HG03354 (cell line): Measurements from ENCODE around the gene UGT3A1.

Source experiments
- ATAC-seq: cut with Tn5 transposase; IDR thresholded peaks from one replicate; pipeline ENCODE4 v1.9.1; 2021; ENCODE audit warnings: mild to moderate bottlenecking; ENCODE audit not compliant: unreplicated experiment, poor library complexity, severe bottlenecking

UGT3A1 gene

DNA sequence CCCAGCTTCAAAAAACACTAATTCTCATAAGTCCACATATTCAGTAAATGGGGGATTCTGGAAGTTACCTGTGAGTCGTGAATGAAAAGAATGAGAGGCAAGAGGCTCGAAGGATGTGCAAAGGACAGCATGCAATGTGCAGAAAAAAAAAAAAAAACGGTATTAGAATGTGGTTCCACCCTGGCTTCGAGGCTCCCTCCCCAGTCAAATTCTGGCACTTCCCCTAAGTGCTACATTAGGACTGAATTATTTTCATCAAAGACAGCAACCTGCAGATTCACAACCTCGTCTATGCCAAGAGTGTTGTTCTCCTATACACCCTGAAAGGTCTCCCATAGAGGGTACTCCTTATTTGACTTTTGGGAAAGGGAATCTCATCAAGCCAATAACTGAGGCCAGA lies 69.3 kb downstream of the UGT3A1 start:
- no peak for ATAC-seq

DNA sequence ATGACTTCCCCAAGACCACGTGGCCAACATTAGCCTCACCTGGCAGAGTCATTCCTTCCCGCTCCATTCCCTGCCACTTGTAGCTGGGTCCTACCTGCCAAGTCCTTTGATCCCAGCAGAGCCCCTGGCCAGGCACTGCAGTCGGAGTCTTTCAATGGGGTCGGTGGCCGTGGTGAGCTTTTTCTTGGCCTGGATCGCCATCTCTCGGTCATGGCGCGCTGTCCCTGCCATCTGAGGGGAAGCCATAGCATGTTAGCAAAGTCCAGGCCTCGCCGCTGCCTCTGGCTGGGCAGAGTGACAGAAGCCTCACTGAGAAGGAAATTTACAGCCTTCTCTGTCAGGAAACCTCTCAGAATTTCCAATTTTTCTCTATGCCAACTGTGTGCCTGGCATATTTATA lies 70.3 kb downstream of the UGT3A1 start:
- no peak for ATAC-seq

DNA sequence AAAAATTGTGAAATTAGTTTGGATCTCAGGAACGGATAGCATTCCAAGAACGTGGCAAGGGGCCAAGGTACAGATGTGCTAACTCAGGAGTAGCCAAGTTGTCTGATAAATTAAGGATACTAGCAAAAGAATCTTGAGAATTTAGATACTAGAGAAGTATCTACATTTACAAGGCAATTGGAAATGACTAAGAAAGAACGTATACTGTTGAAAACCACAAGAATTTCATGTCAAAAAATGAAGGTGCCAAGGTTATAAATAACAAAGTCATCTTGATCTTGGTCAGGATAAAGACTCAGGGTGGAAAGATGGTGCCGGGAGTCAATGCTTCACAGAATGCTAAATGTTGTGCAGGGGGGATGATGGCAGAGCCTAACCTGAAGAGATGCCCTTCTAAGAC lies 72.0 kb downstream of the UGT3A1 start:
- ATAC-seq = no peak

DNA sequence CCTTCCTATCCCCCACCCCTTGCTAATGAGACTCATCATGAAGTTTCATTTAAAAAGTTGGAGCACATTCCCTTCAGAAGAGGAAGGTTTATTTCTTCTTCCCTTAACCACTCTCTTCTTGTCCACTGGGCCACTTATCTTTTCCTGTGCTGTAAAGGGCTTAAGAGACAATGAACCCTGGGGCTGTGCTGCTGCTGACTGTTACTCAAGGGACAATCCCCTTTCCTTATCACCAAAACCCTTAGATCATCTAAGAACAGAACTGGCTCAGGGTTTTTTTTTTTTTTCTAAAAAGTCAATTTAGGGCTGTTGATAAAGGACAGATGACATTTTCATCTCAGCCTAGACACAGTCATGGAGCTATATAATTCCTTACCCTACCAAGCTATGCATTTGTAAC lies 82.4 kb downstream of the UGT3A1 start:
- no peak for ATAC-seq

DNA sequence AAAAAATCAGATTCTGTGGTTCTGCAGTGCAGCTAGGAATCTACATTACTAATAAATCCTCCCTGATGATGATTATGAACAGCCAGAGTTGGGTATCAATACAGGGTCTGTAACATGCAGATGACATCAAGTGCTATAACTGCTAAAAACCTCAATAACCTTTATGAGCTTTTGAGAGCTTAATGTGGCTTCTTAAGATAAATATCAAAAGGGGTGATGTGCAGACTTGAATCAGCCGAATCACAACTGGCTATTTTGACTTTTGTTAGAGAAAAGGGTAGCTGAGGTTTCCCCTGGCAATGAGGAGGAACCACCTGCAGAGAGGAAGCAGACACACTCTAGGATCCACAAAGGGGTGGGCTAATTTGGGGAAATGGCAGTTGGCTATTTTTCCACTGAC lies 83.0 kb downstream of the UGT3A1 start:
- ATAC-seq = no peak

DNA sequence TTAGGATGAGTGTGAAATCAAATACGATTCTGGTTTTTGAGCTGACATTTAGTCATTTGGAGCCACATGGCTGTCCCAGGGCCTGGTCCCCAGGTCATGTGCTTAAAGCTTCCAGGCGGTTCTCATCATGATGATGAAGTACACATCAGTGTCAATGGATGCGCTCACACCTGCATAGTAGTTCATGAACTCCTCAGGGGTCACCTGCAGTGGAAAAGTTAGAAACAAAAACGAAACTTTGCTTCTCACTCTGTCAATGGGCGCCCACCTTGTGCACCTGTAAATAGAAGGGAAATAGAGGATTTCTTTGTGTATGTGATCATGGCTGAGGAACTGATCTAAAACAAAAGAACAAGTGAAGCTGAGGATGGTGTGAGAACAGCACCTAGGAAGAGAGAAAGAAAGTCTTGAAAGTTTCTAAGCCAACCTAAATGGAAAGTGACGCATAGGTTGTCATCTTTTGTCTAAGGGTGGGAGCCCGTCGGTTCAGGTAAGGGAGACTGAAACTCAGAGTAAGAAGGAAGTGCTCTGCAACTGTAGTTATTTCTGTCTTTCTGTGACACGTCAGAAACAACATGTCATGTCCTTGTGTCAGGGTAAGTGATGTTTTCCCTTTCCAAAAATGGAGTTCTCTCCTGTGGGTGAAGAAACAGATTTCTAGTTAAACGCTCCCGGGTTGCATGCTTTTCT lies 86.6 kb downstream of the UGT3A1 start:
- peak; percentile 46 for ATAC-seq

DNA sequence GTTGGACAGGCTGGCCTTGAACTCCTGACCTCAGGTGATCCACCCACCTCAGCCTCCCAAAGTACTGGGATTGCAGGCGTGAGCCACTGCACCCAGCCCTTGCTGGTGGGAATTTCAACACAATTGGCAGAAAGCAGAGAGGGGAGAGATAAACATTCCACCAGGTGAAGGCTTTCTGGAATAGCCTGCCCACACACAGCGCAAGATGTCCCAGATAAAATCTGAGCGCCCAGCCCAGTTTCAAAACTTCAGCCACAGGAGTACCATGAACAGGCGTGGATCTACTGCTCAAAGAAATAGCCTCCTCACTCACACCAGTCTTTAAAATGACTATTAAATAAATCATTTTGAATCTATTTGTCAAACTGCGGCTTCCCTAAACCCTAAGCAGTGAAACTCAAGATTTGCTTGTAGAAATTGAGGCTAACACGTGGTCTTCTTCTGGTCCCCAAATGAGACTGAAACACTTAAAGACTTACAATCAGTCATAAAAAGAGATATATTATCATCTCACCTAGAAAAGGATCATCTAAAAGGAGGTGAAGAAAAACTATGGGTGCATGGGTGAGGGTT lies 87.5 kb downstream of the UGT3A1 start:
- no peak for ATAC-seq

DNA sequence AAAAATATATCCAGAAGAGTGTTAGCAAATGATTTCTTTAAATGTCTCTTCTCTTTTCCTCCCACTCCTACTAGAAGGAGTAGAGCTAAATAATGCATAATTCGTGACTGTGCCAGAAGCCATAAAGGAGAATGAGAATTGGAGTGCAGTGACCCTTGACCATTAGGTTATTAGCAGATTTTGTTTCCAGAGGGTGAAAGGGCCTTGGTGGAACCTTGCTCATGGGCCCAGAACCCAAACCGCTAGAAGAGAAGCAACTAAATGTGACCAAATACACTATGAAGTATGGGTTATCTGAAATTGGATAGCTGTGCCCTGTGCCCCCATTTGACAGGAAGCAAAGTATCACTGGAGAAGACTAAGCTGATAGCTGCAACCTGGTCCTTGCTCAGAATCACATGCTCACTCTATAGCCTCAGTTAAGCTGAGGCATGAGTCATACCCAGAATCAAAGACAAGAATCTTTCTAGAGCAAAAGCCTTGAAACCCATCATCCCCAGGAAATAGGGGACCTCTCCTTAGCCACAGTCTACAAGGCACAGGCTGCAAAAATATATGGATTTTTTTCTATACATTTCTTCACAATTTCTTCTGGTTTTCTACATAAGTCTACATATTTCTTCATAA lies 89.0 kb downstream of the UGT3A1 start:
- peak; percentile 76 for ATAC-seq
